Measurements from ENCODE around the gene CT45A2.
"Not testable (repeated sequence)": the region's sequence is repeated elsewhere in the genome, so short reads cannot be mapped to it uniquely, and the experiment has no call there.

GRCh38 chrX:135768091-135768490 lies 51.7 kb downstream of the CT45A2 start, which contains the start of gene CT45A3:
- TF ChIP-seq YY1 (IDR thresholded peaks at IDR 0.05); TAF1 (conservative IDR thresholded peaks at IDR 0.05); RAD21 (IDR thresholded peaks at IDR 0.05); HNF4G (IDR thresholded peaks at IDR 0.05); NR2F2 (IDR thresholded peaks at IDR 0.05); ATF3 (IDR thresholded peaks at IDR 0.05): not testable (repeated sequence)
- TF ChIP-seq, protein P1, sequence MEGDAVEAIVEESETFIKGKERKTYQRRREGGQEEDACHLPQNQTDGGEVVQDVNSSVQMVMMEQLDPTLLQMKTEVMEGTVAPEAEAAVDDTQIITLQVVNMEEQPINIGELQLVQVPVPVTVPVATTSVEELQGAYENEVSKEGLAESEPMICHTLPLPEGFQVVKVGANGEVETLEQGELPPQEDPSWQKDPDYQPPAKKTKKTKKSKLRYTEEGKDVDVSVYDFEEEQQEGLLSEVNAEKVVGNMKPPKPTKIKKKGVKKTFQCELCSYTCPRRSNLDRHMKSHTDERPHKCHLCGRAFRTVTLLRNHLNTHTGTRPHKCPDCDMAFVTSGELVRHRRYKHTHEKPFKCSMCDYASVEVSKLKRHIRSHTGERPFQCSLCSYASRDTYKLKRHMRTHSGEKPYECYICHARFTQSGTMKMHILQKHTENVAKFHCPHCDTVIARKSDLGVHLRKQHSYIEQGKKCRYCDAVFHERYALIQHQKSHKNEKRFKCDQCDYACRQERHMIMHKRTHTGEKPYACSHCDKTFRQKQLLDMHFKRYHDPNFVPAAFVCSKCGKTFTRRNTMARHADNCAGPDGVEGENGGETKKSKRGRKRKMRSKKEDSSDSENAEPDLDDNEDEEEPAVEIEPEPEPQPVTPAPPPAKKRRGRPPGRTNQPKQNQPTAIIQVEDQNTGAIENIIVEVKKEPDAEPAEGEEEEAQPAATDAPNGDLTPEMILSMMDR (IDR thresholded peaks at IDR 0.05; ENCODE audit: low read depth, low read length, missing input control), result not testable (repeated sequence)
- TF ChIP-seq, protein P2, sequence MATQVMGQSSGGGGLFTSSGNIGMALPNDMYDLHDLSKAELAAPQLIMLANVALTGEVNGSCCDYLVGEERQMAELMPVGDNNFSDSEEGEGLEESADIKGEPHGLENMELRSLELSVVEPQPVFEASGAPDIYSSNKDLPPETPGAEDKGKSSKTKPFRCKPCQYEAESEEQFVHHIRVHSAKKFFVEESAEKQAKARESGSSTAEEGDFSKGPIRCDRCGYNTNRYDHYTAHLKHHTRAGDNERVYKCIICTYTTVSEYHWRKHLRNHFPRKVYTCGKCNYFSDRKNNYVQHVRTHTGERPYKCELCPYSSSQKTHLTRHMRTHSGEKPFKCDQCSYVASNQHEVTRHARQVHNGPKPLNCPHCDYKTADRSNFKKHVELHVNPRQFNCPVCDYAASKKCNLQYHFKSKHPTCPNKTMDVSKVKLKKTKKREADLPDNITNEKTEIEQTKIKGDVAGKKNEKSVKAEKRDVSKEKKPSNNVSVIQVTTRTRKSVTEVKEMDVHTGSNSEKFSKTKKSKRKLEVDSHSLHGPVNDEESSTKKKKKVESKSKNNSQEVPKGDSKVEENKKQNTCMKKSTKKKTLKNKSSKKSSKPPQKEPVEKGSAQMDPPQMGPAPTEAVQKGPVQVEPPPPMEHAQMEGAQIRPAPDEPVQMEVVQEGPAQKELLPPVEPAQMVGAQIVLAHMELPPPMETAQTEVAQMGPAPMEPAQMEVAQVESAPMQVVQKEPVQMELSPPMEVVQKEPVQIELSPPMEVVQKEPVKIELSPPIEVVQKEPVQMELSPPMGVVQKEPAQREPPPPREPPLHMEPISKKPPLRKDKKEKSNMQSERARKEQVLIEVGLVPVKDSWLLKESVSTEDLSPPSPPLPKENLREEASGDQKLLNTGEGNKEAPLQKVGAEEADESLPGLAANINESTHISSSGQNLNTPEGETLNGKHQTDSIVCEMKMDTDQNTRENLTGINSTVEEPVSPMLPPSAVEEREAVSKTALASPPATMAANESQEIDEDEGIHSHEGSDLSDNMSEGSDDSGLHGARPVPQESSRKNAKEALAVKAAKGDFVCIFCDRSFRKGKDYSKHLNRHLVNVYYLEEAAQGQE (IDR thresholded peaks at IDR 0.05), result not testable (repeated sequence)

Data from liver (tissue), 3 donors.